Keratinocyte (primary cell): ENCODE measurements around the gene GRIA2.

ENCODE experiments used
- CTCF ChIP-seq, 3 experiments: IDR thresholded peaks in 1 of 3; conservative IDR thresholded peaks in 1 of 3; optimal IDR thresholded peaks in 1 of 3; 2 replicates in 2 of 3; 3 replicates in 1 of 3; pipeline versions ENCODE3 to v1.5.1; 2011; ENCODE audit warnings: low read length in 3 of 3, mild to moderate bottlenecking in 3 of 3, moderate library complexity in 2 of 3, control low read depth in 1 of 3, inconsistent platforms in 1 of 3; ENCODE audit not compliant: insufficient read depth in 2 of 3; ENCODE audit errors: extremely low read depth in 1 of 3
- EZH2 ChIP-seq: IDR thresholded peaks from one replicate; pipeline ENCODE4 v1.6.1; 2012; ENCODE audit warnings: inconsistent platforms, mild to moderate bottlenecking, low read length, moderate library complexity

GRCh38 chr4:157320092-157320491 is 99.6 kb downstream of the GRIA2 start:
- TF ChIP-seq CTCF (optimal IDR thresholded peaks at IDR 0.05 in 1 of 3, IDR thresholded peaks at IDR 0.05 in 1 of 3, conservative IDR thresholded peaks at IDR 0.05 in 1 of 3; ENCODE audit: extremely low read depth in 1 of 3, insufficient read depth in 2 of 3, low read length in 3 of 3) = no peak
- no peak for TF ChIP-seq EZH2
